Measurements from ENCODE around the gene GPC5.

GRCh38 chr13:92843549-92843948 lies 1445.1 kb downstream of the GPC5 start:
- TF ChIP-seq CTCF (conservative IDR thresholded peaks at IDR 0.05; ENCODE audit: low read length) (no peak), EZH2phosphoT487 (IDR thresholded peaks at IDR 0.05; ENCODE audit: borderline replicate concordance, low read depth, low read length) (no peak)

Measured in OCI-LY7 (cell line).